Loucy (cell line): ENCODE measurements around the gene GPC5.

ENCODE experiments used
- H2AFZ ChIP-seq: fragments of 200-600 bp; sonication (generic); 2 replicates; pipeline ENCODE4 v1.6.0; 2016; ENCODE audit warnings: antibody characterized with exemption, mild to moderate bottlenecking, low read length, moderate library complexity
- H3F3A ChIP-seq: fragments of 200-600 bp; 2 replicates; pipeline ENCODE4 v1.6.0; 2016; ENCODE audit warnings: antibody characterized with exemption, low read depth, mild to moderate bottlenecking
- H3K27me3 ChIP-seq: fragments of 200-600 bp; sonication (generic); 2 replicates; pipeline ENCODE4 v1.6.1; 2014; ENCODE audit warnings: low read length, mild to moderate bottlenecking; ENCODE audit not compliant: insufficient read depth, poor library complexity, severe bottlenecking
- H3K36me3 ChIP-seq: fragments of 200-600 bp; sonication (generic); 2 replicates; pipeline ENCODE4 v1.6.1; 2016; ENCODE audit warnings: low read length; ENCODE audit not compliant: insufficient read depth
- H3K4me1 ChIP-seq: fragments of 200-600 bp; sonication (generic); 2 replicates; pipeline ENCODE4 v1.5.1; 2014; ENCODE audit warnings: low read length, mild to moderate bottlenecking; ENCODE audit not compliant: insufficient read depth, poor library complexity, severe bottlenecking
- H3K4me2 ChIP-seq: fragments of 200-600 bp; sonication (generic); 2 replicates; pipeline ENCODE4 v1.6.0; 2014; ENCODE audit warnings: antibody characterized with exemption, low read length, low read depth, mild to moderate bottlenecking; ENCODE audit not compliant: poor library complexity, severe bottlenecking
- H3K4me3 ChIP-seq: fragments of 200-600 bp; sonication (generic); 2 replicates; pipeline ENCODE4 v1.5.1; 2014; ENCODE audit warnings: low read length, mild to moderate bottlenecking, mixed read lengths; ENCODE audit not compliant: poor library complexity, severe bottlenecking
- H3K79me2 ChIP-seq: fragments of 200-600 bp; sonication (generic); 2 replicates; pipeline ENCODE4 v1.6.1; 2014; ENCODE audit warnings: low read length; ENCODE audit not compliant: insufficient read depth
- H3K9ac ChIP-seq: fragments of 200-600 bp; sonication (generic); 2 replicates; pipeline ENCODE4 v1.6.0; 2014; ENCODE audit warnings: mild to moderate bottlenecking, low read depth, low read length, moderate library complexity; ENCODE audit not compliant: poor library complexity, severe bottlenecking
- H3K9me2 ChIP-seq: fragments of 200-600 bp; sonication (generic); replicated peaks from 2 replicates; pipeline ENCODE4 v1.6.1; 2016; ENCODE audit warnings: low read depth, low read length, mixed read lengths
- H3K9me3 ChIP-seq: fragments of 200-600 bp; sonication (generic); 2 replicates; pipeline ENCODE4 v1.6.1; 2014; ENCODE audit warnings: mild to moderate bottlenecking, antibody characterized with exemption, low read length, low read depth; ENCODE audit not compliant: insufficient read depth
- H4K20me1 ChIP-seq: fragments of 200-600 bp; sonication (generic); 2 replicates; pipeline ENCODE4 v1.6.0; 2014; ENCODE audit warnings: antibody characterized with exemption, low read length, mild to moderate bottlenecking; ENCODE audit not compliant: insufficient read depth, poor library complexity, severe bottlenecking
- CTCF ChIP-seq: fragments of 200-600 bp; sonication (generic); conservative IDR thresholded peaks from 2 replicates; pipeline ENCODE4 v1.5.1; 2014; ENCODE audit warnings: mild to moderate bottlenecking, antibody characterized with exemption, low read length
- EZH2phosphoT487 ChIP-seq: fragments of 200-600 bp; IDR thresholded peaks from 2 replicates; pipeline ENCODE4 v1.6.1; 2018; ENCODE audit warnings: antibody characterized with exemption, mild to moderate bottlenecking, moderate library complexity, borderline replicate concordance

The GPC5 gene

GRCh38 chr13:92461402-92461801, 1063.0 kb downstream of the GPC5 start:
- no peaks in the 10 kb centered on the region for H3K4me1 ChIP-seq
- H3K4me2 ChIP-seq = no peak overlapping the region
- H3K79me2 ChIP-seq = no peaks in the 10 kb centered on the region
- H3K9ac ChIP-seq = no peak overlapping the region
- H3K36me3 ChIP-seq = no peaks in the 10 kb centered on the region
- no peak overlapping the region for H3K4me3 ChIP-seq
- no peaks in the 10 kb centered on the region for H3K27me3 ChIP-seq
- TF ChIP-seq EZH2phosphoT487 (no peak), CTCF (no peak)
- H2AFZ ChIP-seq = no peak overlapping the region
- H3K9me3 ChIP-seq = no peaks in the 10 kb centered on the region
- H3K9me2 ChIP-seq = no peaks in the 10 kb centered on the region
- no peaks in the 10 kb centered on the region for H3F3A ChIP-seq
- H4K20me1 ChIP-seq = no peaks in the 10 kb centered on the region

- Histone ChIP-seq H3F3A (no peaks in the 10 kb centered on the region), H3K79me2 (no peaks in the 10 kb centered on the region), H3K36me3 (no peaks in the 10 kb centered on the region), H3K9me3 (no peaks in the 10 kb centered on the region), H3K4me1 (no peaks in the 10 kb centered on the region), H3K4me2 (no peak overlapping the region), H3K27me3 (no peaks in the 10 kb centered on the region), H3K9me2 (no peaks in the 10 kb centered on the region), H3K4me3 (no peak overlapping the region), H2AFZ (no peak overlapping the region), H3K9ac (no peak overlapping the region), H4K20me1 (no peaks in the 10 kb centered on the region)
- TF ChIP-seq CTCF = no peak
- TF ChIP-seq EZH2phosphoT487 = no peak
Observed at GRCh38 chr13:92461831-92462230, 1063.4 kb downstream of the GPC5 start.

GRCh38 chr13:92463134-92463533, 1064.7 kb downstream of the GPC5 start:
- Histone ChIP-seq H3K4me2 (no peak overlapping the region), H3K9me2 (no peaks in the 10 kb centered on the region), H4K20me1 (no peaks in the 10 kb centered on the region), H3F3A (no peaks in the 10 kb centered on the region), H3K79me2 (no peaks in the 10 kb centered on the region), H3K9ac (no peak overlapping the region), H3K27me3 (no peaks in the 10 kb centered on the region), H3K9me3 (no peaks in the 10 kb centered on the region), H3K4me1 (no peaks in the 10 kb centered on the region), H3K36me3 (no peaks in the 10 kb centered on the region), H2AFZ (no peak overlapping the region), H3K4me3 (no peak overlapping the region)
- TF ChIP-seq EZH2phosphoT487 = no peak
- no peak for TF ChIP-seq CTCF
